ENCODE measurements around the gene PPM1H. TPM values are rescaled to one million over a fixed set of nuclear protein-coding genes. Genes with fewer than 3 reads are reported as not detected.
A peak's percentile ranks its signal among the peaks of the same experiment; 100 is the strongest.

Gene PPM1H
- total RNA-seq, 1 donor, result 0.86 TPM

DNA sequence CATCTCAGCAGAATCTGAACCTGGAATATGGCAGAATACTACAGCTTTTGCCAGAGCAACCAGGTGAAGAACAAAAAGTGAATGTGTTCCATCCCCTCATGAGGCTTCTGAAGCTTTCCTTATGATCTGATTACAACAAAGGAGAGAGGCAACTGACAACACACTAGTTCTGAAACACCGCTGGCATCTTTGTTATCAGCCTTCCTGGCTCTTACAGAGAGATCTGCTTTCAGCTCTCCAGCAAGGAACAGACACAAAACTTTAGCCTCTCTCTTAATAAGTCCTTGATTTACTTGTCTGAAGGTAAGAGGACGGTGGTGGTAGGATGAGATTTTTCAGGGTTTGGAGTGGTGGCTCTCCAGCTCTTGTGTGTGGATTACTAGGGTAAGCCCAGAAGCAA is 227.0 kb downstream of the PPM1H start:
- H3K4me3 ChIP-seq (ENCODE audit: low read depth, low read length), result no peak overlapping the region
- TF ChIP-seq, protein P1, sequence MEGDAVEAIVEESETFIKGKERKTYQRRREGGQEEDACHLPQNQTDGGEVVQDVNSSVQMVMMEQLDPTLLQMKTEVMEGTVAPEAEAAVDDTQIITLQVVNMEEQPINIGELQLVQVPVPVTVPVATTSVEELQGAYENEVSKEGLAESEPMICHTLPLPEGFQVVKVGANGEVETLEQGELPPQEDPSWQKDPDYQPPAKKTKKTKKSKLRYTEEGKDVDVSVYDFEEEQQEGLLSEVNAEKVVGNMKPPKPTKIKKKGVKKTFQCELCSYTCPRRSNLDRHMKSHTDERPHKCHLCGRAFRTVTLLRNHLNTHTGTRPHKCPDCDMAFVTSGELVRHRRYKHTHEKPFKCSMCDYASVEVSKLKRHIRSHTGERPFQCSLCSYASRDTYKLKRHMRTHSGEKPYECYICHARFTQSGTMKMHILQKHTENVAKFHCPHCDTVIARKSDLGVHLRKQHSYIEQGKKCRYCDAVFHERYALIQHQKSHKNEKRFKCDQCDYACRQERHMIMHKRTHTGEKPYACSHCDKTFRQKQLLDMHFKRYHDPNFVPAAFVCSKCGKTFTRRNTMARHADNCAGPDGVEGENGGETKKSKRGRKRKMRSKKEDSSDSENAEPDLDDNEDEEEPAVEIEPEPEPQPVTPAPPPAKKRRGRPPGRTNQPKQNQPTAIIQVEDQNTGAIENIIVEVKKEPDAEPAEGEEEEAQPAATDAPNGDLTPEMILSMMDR (IDR thresholded peaks at IDR 0.05; ENCODE audit: insufficient read depth, low read depth, low read length), result no peak
- DNase-seq (ENCODE audit: low read depth), result no peak

DNA sequence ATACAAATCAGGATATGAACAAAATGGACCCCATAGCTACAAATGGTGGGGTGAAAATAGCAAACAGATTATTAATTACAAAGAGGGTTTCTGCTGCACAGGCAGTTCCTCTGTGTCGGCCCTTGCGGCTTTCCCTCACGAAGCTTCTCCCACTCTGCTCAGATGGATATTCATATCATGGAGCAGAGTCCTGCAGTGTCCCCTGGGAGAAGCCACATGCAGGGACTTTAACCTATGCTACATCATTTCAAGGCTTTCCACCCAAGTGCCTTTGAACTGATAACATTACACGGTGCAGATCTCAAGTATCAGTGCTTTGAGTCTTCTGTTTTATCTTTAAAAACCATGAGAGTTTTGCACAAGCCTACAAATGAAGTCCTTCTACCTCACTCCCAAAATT is 229.1 kb downstream of the PPM1H start:
- TF ChIP-seq, protein P1 (IDR thresholded peaks at IDR 0.05; ENCODE audit: insufficient read depth, low read depth, low read length), result no peak
- no peak for DNase-seq (ENCODE audit: low read depth)
- no peak overlapping the region for H3K4me3 ChIP-seq (ENCODE audit: low read depth, low read length)

DNA sequence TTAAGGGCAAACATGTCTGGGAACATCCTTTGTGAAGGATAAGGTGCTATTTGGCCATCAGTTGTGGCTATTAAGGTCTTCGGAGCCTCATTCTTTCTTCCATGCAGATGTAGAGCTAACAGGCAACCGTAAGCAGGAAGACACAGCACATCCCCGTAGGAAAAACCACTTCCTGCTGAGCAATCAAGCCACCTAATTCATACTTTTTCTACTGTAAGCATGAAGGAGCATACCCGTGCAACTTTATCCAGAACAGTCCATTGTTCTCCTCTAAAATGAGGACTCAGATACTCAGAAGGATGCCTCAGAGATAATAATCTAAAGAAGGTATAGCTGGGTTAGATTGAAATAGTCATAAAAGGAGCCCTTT is 232.0 kb downstream of the PPM1H start:
- DNase-seq (ENCODE audit: low read depth), result peak; percentile 46
- TF ChIP-seq, protein P1 (IDR thresholded peaks at IDR 0.05; ENCODE audit: insufficient read depth, low read depth, low read length), result no peak
- H3K4me3 ChIP-seq (ENCODE audit: low read depth, low read length), result no peak overlapping the region

DNA sequence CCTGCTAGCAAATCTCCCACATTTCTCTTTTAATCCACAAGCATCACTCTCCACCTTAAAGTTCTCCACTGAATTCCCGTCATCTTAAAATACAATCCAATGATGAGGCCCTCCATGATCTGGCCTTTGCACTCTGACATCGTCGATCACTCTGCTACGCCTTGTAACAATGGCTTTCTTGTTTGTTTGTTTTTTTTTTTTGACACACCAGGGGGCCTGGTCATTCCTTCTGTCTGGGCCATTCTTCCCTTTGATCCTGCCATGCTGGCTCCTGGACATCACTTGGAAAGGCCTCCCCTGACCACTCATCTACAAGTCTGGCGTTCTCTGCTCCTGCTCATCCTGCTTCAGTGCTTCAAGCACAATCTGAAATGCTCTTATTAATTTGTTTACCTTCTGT is 233.5 kb downstream of the PPM1H start:
- TF ChIP-seq, protein P1 (IDR thresholded peaks at IDR 0.05; ENCODE audit: insufficient read depth, low read depth, low read length), result no peak
- no peak overlapping the region for H3K4me3 ChIP-seq (ENCODE audit: low read depth, low read length)
- no peak for DNase-seq (ENCODE audit: low read depth)

DNA sequence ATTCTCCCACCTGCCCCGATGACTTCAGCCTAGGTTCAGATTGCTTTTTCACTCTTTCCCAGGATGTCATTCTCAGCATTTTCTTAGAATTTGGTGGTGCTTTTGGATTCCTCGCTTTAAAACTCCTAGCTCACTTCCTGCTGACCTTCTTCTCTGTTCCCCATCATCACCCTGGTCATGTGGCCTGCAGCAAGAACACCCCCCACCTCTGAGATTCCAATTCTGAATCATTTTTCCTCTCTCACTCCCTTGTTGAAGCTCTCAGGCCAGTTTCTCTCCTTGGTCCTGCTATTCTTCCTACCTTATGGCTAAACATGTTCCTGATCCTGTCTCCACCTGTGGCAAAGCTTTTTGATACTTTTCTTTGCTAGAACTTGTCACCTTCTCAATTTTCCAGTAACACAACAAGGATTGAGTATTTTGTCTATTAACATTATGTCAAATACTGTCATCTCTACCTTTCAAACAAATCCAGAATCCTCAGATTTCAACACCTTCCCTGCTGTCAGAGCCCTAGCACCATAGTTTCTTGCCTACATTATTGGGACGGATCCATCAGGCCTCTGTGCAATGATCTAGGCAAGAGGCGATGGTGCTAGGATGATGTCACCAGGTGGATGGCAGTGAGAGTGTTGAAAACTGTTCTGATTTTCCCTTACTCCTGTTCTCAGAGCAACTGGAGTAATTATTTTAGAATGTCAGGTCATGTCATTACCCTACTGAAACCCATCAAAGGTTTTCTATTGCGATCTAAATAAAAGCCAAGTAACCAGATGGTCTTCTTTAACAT is 234.7 kb downstream of the PPM1H start:
- no peak overlapping the region for H3K4me3 ChIP-seq (ENCODE audit: low read depth, low read length)
- TF ChIP-seq, protein P1 (IDR thresholded peaks at IDR 0.05; ENCODE audit: insufficient read depth, low read depth, low read length), result no peak
- DNase-seq (ENCODE audit: low read depth), result no peak

DNA sequence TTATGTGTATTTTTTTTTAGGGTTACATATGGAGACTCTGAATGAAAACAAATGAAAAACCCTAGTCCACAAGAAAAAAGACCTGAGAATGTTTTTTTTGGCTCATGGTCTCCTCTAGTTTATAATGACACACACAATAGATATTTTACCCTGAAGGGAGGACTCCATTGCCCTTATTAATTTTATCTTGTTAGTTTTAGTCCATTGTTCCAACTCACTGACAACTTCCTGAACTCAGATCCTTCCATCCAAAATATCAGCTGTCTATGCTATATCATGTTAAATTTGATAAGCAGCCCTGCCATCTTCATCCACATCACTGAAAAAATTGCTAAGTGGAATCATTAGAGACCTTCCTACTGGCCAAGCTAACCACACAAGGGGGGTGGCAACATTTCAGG is 236.2 kb downstream of the PPM1H start:
- no peak for DNase-seq (ENCODE audit: low read depth)
- TF ChIP-seq, protein P1 (IDR thresholded peaks at IDR 0.05; ENCODE audit: insufficient read depth, low read depth, low read length), result no peak
- H3K4me3 ChIP-seq (ENCODE audit: low read depth, low read length), result no peak overlapping the region

DNA sequence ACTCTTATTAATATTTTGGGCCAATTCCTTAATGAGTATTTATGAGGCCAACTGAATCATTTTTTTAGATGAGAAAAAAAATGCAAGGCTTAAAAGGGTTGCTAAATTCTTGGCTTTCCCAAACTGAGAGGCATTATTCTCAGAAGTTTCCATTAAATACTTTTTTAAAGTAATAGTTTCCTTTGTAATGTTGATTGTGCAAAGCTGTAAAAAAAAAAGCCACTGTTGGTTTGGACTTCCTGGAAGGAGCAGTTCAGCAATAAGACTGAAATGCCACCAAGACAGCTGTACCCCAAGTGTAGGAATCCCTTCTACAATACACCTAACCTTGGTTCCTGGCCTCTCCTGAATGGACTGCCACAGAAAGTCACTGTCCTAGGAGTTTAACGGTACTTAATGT is 237.1 kb downstream of the PPM1H start:
- TF ChIP-seq, protein P1 (IDR thresholded peaks at IDR 0.05; ENCODE audit: insufficient read depth, low read depth, low read length), result no peak
- no peak overlapping the region for H3K4me3 ChIP-seq (ENCODE audit: low read depth, low read length)
- DNase-seq (ENCODE audit: low read depth), result no peak
